GM03348 (cell line): ENCODE measurements around the gene HOXB7.

ENCODE experiments used
- DNase-seq: peaks from one replicate; pipeline ENCODE4 v3.0.0; 2012; ENCODE audit warnings: low spot score

HOXB7 gene

DNA sequence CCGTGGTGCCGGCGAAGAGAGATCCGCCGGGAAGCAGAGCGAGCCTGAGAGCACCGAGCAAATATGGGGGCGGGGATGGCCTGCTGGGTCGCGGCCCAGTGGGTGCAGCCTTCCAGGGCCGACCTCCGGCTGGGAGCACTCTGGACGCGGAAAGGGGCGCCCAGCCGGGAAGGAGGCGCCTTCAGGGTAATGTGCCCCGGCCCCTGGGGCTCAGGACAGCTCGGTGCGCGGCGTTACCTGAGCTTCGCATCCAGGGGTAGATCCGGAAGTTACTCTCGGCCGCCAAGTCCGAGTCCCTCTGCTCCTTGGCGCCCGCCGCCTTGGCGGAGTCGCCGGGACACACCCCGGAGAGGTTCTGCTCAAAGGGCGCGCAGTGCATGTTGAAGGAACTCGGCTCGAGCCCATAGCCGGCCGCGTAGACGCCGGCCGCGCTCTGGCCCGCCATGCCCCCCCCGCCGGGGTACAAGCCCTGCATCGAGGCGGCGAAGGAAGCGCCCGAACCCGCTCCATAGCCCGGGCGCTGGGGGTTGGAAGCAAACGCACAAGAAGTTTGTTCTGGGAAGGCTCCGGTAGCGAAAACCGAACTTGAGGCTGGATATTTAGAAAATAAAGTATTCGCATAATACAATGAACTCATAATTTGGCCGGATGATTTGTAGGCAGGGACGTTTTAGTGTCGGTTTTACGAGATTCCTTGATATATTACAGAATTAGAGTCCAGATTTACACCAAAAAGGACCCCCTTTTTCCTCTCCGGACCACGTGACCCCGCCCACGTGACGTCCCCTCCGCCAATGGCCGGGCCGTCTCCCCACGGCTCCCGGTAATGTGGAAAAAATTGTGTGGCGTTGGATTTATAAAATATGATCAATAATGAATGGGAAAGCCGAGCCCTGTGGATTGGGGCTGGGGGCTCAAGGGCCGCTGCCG, at the start of gene HOXB7:
Gene HOXB7 (minus strand): TSS at position 736 of the 930 bp plus-strand sequence. CDS start 99 bp downstream, at position 637.
- peak; percentile 92 for DNase-seq

DNA sequence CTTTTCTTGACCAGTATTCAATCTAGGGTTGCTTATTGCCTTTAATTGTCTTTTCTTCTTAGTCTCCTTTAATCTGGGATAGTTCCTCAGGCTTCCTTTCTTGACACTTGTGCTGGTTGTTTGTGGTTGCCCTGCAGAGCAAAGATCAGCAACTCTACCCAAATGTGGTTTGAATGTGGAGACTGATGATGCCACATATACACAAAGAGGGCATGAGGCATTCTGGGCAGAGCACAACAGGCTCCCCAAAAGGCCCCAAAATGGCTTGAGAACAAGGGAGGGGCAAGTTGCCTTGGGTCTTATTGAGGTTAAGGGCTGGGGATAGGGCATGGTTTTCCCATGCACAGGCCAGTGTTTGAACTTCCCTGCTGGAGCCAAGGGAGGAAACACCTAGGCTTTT, 45.1 kb upstream of the HOXB7 start:
- no peak for DNase-seq

DNA sequence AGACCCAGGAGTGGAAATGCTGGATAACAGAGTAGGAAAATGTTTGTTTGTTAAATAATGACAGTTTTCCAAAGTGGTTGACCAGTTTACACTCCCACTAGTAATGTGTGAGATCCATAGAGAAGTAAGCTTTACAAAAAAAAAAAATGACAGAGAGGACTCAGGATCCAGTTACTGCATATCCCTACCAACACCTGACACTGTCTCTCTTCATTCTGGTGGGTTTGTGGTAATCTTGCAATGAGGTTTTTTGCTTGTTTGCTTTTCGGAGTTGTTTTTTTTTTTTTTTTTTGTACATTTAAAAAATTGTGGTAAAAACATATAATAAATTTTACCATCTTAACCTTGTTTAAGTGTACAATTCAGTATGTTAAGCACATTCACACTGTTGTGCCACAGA, 38.9 kb upstream of the HOXB7 start:
- no peak for DNase-seq

DNA sequence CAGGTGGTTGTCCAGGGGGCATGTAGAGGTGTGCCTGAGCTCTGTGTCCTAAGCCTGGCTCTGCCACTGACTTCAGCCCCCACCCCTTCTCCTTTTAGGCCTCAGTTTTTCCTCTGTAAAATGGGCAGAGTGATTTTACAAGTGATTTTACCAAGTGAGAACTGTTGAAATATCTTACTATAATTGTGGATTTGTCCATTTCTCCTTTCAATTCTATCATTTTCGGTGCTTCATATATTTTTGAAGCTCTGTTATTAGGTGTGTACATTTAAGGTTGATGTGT, 37.1 kb upstream of the HOXB7 start:
- DNase-seq = no peak

DNA sequence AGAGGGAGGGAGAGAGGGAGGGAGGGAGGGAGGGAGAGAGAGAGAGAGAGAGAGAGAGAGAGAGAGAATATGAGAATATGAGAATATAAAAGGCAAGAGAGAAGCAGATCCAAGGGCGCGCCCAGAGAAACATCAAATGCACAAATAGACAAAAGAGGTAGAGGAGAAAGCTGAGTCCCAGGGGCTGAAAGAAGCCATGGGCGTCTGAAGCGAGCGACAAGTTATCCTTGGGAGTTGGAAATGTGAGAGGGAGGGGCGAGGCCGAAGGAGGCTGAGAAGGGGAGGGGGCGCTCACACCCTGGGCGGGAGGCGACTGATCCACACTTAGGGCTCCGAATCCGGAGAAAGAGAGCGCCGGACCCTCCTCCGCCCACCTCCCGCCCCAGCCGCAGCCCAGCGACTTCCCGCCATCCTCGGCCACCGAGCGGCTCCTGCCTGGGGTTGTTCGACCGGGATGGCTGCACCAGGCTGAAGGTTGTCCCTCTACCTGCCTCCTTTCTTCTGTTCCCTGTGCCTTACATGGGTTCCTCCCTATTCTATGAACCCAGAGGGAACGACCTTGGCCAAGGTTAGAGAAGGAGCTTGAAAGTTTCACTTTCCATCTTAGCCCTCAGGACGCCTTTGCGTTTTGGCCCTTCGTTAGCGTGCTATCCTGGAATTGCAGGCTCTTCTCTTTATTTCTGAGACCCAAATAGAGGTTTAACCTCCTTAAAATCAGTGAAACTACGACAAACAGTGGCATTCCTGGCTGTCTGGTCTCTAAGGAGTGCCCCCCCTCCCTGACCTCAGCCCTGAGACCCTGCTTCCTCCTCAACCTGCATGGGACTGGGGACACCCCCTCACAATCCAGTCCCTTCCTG, 36.5 kb upstream of the HOXB7 start:
- peak; percentile 51 for DNase-seq

DNA sequence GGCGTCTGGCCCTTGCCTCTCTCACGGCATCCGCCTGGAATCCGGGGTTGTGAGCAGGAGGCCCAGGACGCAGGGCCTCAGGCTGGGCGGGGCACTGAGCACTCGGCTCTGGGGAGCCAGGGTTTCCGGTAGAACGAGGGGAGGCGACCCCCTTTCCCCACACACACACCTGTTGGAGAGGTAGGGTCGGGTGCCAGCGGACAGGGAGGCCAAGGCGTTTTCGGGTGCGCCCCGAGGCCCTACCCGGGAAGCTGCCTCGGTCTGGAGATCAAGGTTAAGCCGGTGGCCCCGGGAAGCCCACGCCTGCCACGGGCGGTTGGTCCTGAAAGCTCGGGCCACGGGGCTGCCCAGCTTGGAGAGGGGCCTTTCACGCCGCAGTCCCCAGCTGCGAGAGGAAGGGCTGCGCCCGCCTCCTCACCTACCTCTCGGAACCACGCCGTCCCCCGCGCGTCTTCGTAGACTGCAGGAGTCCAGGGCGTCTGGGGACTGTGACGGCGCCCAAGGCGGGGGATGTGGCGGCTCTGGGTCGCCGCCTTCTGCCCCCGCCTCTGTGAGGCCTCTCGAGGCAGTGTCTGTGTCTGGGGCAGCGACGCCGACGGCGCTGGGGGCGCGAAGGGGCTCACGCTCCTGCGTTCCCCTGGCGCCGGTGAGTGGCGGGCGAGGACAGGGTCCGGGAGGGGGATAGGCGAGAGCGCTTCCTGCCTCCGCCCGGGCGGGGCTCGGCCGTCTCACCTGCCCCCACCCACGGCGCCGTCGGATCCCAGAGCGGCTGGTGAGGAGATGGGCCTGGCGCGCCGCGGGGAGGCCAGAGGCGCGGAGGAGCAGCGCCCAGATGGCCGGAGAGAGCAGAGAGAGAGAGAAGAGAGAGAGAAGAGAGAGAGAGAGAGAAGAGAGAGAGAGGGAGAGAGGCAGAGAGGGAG, 35.6 kb upstream of the HOXB7 start:
- peak; percentile 75 for DNase-seq

DNA sequence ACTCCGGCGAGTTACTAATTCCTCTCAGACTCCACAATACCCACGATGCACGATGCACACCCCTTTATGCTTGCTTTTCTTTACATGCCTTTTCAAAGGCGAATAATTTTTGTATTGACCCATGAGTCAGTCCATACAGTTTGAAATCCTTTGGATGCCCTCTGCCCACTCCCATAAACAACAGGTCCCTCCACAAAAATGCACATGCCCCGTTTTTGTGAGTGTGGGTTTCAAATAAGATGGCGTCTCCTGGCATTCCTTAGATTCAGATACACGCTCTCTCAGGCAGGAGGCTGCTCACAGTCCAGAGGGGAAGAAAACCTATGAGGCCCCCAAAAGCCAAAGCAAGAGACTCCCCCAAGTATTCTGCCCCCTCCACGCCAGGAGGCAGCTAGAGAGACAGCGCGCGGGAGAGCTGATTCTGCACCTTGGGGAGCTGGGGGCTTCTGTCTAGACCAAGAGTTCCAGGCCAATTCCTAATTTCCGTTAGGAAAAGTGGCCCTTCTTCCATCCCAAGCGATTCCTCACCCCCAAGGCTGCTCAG, 34.9 kb upstream of the HOXB7 start:
- DNase-seq = no peak

DNA sequence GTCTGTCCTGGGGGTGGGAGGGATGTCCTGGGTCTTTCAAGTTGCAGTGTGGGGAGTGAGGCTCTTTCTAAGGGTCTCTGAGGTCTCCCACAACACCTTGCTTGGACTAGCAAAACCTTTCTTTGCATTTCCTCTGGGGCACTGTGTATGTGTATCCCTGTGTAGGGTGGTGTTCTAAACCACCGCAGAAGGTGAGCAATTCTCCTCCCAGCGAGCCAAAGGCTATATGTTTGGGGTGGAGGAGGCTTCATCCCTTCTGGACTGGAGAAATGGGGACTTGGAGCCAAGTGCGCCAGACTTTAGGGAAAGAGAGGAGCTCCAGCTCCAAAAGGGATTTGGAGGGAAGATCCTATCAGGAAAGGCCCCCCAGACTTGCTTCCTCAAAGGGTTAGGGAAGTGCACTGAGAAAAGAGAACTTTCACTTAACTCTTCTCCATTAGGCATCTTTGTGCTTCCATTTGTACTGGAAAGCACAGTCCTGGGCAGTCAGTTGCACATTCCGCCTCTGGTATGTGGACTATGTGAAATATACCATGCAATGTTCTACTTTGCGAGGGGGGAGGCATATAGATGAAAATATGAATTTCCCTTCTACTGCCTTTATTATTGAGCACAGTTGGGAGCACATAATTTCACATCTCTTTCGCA, 34.2 kb upstream of the HOXB7 start:
- peak; percentile 11 for DNase-seq

DNA sequence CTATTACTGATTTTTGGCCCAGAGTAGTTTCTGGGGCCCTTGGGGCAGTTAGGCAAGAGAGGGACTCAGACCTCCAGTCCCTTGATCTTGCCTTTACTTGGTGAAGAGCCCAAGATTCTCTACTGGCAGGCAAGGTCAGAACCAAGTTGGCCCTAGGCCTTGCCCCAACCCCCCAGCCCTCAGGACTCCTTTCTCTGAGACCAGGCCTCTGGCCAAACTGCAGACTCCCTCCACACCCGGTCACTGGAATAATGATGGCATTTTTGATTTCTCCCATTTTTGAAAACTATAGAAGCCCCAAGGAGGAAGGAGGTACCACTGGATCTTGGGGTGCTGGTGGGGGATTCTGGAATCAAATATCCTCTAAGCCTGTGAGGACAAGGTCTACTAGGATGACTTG, 33.3 kb upstream of the HOXB7 start:
- DNase-seq = peak; percentile 33

DNA sequence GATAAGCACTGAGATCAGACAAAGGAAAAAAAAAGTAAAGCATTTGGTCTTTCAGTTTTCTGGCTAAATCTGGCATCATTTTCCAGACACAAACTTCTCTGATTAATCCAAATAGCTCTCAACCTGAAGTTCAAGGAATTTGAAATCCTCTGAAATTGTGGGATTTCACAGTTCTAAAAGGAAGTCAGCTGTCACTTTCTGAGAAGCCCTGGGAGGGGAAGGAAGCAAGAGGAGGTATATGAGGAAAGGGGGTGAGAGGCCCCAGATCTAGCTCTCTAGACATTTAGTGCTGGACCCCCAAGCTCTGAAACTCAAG, 32.8 kb upstream of the HOXB7 start:
- DNase-seq = peak; percentile 24

DNA sequence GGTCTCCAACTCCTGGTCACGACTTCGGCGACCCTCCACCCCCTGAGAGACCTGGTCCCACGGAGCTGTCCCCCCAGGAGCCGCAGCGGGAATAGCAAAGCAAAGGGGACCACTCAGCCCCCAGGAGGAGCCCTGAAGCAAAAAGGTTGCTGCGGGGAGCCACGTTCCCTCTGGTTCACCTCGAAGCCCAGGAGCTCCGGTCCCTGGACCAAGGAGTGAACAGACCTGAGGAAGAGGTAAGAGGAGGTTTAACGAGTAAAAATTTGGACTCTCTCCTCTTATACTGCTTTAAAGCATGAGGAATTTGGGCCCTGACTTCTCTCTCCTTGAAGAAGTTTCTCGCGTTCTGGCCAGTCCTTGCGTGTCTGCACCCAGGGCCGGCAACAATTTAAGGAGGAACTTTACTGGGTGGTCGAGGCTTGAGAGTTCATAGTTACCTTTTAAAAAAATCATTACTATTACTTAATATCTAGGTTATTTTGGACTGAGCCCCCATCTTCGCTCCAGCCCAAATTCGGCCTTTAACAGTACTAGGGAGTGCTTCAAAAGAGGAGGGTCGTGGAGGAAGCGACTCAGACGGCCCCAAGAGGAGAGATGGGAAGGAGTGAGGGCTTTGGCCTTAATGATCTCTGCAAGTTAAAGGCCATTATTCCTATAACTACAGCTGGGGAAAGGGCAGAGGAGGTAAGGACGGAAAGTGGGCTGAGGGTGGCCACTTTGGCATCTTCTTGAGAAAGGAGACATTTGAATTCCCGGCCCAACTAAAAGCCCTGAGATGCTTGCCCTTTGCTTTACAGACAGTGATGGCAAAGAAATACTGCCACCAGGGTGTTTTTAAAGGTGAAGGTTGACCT, 32.3 kb upstream of the HOXB7 start:
- DNase-seq = no peak

DNA sequence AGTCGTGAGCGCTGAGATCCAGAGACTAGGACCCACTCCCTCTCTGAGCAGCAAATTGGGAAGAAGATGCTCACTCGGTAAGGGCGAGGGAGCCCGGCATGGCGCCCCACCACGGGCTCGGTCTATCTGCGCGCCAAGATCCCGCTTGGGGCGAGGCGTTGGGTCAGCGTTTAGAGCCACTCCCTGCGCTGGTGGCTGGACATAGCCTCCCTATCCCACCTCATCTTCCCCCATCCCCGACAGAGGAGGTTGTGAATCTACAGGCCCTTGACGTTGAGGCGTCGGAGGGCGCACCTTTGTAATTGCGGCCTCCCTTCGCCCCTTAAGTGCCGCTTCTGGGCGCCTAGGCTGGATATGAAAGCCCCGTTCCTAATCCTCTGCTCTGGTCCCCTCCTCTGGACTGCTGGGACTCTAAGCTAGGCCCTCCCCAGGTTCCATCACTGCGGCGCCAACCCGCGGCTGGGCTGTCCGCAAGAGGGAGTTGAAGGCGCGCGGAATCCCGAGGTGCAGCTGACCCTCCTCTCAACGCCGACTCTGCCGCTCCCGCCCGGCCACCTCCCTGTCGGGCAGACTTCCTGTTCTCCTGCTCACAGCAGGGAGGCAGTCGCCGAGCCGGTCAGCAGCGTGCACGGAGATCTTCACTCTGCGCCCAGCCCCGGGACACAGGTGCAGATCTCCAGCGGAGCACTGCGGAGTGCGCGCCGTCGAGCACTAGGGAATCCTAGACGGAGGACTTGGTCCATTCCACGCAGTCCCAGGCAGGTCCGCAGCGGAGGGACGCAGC, 31.4 kb upstream of the HOXB7 start:
- peak; percentile 75 for DNase-seq

DNA sequence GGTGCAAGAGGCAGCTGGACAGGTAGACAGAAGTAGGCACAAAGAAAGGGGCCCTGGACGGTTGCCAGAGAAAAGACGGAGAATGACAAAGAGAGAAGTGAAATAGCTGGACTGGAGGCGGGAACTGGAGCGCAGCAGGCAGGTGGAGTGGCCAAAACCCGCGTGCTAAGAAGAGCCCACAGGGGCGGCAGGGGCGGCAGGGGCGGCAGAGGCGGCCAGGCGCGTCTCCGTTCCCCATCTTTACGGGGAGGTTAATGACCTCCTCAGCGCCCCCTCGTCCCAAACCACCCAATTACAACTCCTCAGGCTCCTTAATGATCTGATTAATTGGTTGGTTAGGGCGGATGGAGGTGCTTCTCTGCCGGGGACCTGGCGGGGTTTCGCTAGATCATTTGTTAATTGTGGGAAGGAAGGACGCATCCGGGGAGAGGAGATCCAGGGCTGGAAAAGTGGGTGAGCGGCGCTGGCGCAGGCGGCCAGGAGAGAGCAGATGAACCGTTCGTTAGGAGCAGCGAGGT, 30.8 kb upstream of the HOXB7 start:
- no peak for DNase-seq

DNA sequence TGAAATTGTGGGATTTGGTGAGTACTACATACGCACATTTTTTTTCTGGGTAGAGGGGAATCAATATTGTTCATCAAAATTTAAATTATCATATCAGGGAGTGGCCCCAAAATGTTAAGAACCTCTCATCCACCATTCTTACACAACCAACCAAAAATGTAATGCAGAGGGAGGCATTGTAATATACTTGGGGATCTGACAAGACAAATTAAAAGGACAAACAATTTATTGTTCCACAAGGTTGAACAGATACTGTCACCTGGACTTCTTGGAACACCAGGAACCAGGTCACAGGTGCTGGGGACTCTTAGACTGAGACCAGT, 30.0 kb upstream of the HOXB7 start:
- DNase-seq = no peak

DNA sequence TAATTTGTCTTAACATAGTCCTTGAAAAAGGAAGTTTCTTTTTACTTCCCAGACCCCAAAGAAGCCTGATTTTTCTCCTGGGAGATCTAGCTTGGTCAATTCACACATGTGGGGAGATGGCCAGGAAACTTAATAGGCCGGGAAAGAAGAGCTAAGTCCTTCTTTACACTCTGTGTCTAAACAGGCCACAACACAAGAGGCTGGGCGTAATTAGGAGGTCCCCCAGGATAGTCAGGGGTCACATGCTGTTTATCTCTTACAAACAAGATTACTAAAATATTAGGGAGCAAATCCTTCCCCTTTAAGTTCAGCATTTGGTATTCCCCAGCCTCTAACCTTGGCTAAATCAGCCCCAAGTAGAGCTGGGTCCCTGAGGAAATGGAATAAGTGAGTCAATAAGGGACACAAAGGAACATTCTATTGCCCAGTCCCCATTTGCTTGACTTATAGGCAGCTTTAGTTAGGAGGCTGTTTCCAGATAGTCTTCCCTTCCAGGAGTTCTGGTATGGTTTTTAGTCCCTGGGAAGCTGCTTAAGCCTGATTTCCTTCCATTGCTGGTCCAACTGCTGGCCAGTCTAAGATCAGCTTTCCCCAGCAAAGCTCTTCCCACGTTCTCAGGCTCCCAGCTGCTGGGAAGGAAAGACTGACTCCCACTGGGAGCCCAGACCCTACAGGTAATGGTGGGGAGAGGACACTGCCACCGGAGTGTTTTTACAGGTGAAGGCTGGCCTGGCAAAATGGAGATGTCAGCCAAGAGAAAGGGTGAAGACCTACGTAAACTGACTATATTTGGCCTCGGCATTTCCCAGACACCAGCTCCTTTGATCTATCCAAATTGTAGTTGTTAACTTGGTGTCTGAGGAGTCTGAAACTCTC, 29.4 kb upstream of the HOXB7 start:
- no peak for DNase-seq

DNA sequence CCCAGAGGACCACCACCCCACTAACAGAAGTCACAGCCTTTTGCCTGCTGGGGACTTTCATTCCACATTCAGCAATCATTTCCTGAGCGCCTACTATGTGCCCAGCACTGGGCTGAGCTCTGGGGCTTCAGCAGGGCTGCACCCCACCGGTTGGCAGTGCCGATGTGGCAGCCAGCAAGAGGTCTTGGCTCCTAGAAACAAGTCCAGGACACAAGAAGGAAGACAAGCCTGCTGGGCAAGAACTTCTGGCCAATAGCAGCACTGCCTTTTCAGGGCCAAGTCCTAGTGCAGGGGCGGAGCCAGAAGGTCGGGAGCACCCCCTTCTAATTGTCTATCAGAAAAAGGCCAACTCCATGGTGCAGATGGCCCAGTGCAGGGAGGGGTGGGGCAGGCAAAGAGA, 28.3 kb upstream of the HOXB7 start:
- DNase-seq = no peak

DNA sequence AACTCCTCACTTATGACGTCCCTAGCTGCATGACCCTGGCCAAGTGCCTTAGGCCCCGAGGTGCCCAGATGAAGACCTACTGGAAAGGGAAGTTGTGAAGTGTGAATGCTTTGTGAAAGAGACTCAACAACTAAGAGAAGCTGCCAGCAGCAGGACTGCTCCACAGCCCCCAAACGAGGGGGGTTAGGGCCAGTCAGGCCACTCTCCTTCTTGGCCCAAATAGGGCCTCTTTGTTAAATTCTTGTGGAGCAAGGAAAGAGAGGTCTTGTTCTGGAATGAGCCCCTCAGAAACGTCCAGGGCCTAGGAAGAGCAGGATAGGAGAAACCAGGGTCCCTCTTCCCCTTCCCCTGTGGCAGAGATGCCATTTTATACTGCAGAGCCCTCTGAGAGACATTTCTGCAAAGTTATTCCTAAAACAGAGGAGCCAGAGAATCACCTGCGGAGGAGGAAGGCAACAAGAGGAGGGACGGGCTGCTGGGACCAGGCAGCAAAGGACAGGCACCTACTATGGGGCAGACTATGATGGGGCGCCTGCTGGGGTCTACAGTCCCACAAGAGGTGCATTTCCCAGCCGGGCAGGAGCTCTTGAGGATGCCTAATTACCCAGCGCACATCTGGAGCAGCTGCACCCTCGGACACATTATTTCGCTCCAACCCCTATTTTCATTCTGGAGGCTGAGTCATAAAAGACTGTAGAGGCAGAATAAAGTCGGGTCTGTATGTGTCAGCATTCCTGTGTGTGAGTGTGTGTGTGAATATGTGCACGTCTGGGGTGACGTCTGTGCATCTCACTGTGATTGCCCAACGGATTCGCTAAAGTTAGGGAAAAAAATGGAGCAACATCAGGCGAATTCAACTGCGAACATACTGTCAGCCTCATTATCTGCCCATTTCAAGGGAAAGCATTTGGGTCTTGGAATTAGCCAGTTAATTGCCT, 26.8 kb upstream of the HOXB7 start:
- peak; percentile 90 for DNase-seq
